GM23338 (cell line): Measurements from ENCODE around the gene SPC24. TPM values are rescaled to one million over a fixed set of nuclear protein-coding genes. Genes with fewer than 3 reads are reported as not detected.

ENCODE experiments used
- ATAC-seq: fragments of 200-7000 bp; cut with Tn5 transposase; 3 replicates; pipeline ENCODE4 v1.9.1; 2020
- DNase-seq: peaks from one replicate; pipeline ENCODE4 v3.0.0-alpha.2; 2015; ENCODE audit warnings: low spot score
- H2AFZ ChIP-seq: fragments of 200-600 bp; sonication (generic); 2 replicates; pipeline ENCODE4 v1.8.0; 2016; ENCODE audit warnings: antibody characterized with exemption, mild to moderate bottlenecking, moderate library complexity
- H3F3A ChIP-seq: fragments of 200-600 bp; sonication (generic); replicated peaks from 2 replicates; pipeline ENCODE4 v1.8.0; 2017; ENCODE audit warnings: antibody characterized with exemption, mixed run types, low read depth
- H3K27ac ChIP-seq: fragments of 200-600 bp; sonication (generic); 2 replicates; pipeline ENCODE4 v1.6.1; 2016; ENCODE audit warnings: low read depth
- H3K27me3 ChIP-seq: fragments of 200-600 bp; sonication (generic); 2 replicates; pipeline ENCODE4 v1.8.0; 2016; ENCODE audit warnings: mild to moderate bottlenecking, mixed run types, moderate library complexity; ENCODE audit not compliant: insufficient read depth
- H3K36me3 ChIP-seq: fragments of 200-600 bp; sonication (generic); 2 replicates; pipeline ENCODE4 v1.8.0; 2016; ENCODE audit warnings: mild to moderate bottlenecking; ENCODE audit not compliant: insufficient read depth
- H3K4me1 ChIP-seq: fragments of 200-600 bp; sonication (generic); 2 replicates; pipeline ENCODE4 v1.8.0; 2016; ENCODE audit warnings: mild to moderate bottlenecking, moderate library complexity; ENCODE audit not compliant: insufficient read depth
- H3K4me2 ChIP-seq: fragments of 200-600 bp; sonication (generic); 2 replicates; pipeline ENCODE4 v1.7.1; 2017; ENCODE audit warnings: mixed run types
- H3K4me3 ChIP-seq: fragments of 200-600 bp; sonication (generic); 2 replicates; pipeline ENCODE4 v1.6.1; 2016; ENCODE audit warnings: mixed run types
- H3K79me2 ChIP-seq: fragments of 200-600 bp; sonication (generic); replicated peaks from 2 replicates; pipeline ENCODE4 v1.8.0; 2017; ENCODE audit warnings: mild to moderate bottlenecking; ENCODE audit not compliant: insufficient read depth
- H3K9me2 ChIP-seq: fragments of 200-600 bp; sonication (generic); 2 replicates; pipeline ENCODE4 v1.8.0; 2017; ENCODE audit not compliant: insufficient read depth
- H4K20me1 ChIP-seq: fragments of 200-600 bp; sonication (generic); replicated peaks from 2 replicates; pipeline ENCODE4 v1.8.0; 2017; ENCODE audit warnings: mild to moderate bottlenecking; ENCODE audit not compliant: insufficient read depth
- H3K27ac Mint-ChIP-seq: 2 replicates; pipeline ENCODE4 v1.8.0; 2020; ENCODE audit warnings: inconsistent platforms, mild to moderate bottlenecking, moderate library complexity, mixed read lengths
- H3K27me3 Mint-ChIP-seq: 3 replicates; pipeline ENCODE4 v1.8.0; 2022; ENCODE audit warnings: low read depth, mild to moderate bottlenecking, moderate library complexity, mixed read lengths, inconsistent platforms; ENCODE audit not compliant: insufficient read depth, poor library complexity
- H3K36me3 Mint-ChIP-seq: 3 replicates; pipeline ENCODE4 v1.8.0; 2021; ENCODE audit warnings: low read depth, mild to moderate bottlenecking, inconsistent platforms, moderate library complexity, mixed read lengths
- H3K4me1 Mint-ChIP-seq: 3 replicates; pipeline ENCODE4 v1.8.0; 2020; ENCODE audit warnings: mild to moderate bottlenecking, inconsistent platforms, mixed read lengths
- H3K4me3 Mint-ChIP-seq: 3 replicates; pipeline ENCODE4 v1.8.0; 2021; ENCODE audit warnings: moderate library complexity, mild to moderate bottlenecking, inconsistent platforms, mixed read lengths
- H3K9me3 Mint-ChIP-seq: 3 replicates; pipeline ENCODE4 v1.8.0; 2020; ENCODE audit warnings: moderate library complexity, mild to moderate bottlenecking, inconsistent platforms, mixed read lengths
- CREB1 ChIP-seq: fragments of 250-450 bp; sonication (Bioruptor Pico); IDR thresholded peaks from 2 replicates; pipeline ENCODE4 v1.5.0; 2020; ENCODE audit warnings: low read depth, mild to moderate bottlenecking, moderate library complexity
- CTCF ChIP-seq, 2 experiments: fragments of 200-600 bp in 1 of 2; sonication (generic) in 1 of 2; conservative IDR thresholded peaks; 2 replicates each; pipeline versions ENCODE4 v1.5.1 to v1.6.1; 2016 to 2017; ENCODE audit warnings: antibody characterized with exemption in 2 of 2, low read depth in 2 of 2, mild to moderate bottlenecking in 2 of 2, moderate library complexity in 1 of 2
- ETS1 ChIP-seq: IDR thresholded peaks from 2 replicates; pipeline ENCODE4 v1.6.1; 2016; ENCODE audit warnings: antibody characterized with exemption
- EZH2 ChIP-seq: fragments of 200-600 bp; sonication (generic); IDR thresholded peaks from one replicate; pipeline ENCODE4 v1.8.0; 2017; ENCODE audit warnings: antibody characterized with exemption, mild to moderate bottlenecking, low read depth; ENCODE audit not compliant: unreplicated experiment
- EZH2phosphoT487 ChIP-seq: fragments of 200-600 bp; sonication (generic); IDR thresholded peaks from one replicate; pipeline ENCODE4 v1.8.1; 2018; ENCODE audit warnings: antibody characterized with exemption; ENCODE audit not compliant: unreplicated experiment
- JUNB ChIP-seq: IDR thresholded peaks from one replicate; pipeline ENCODE4 v1.6.1; 2016; ENCODE audit warnings: antibody characterized with exemption; ENCODE audit not compliant: unreplicated experiment
- NANOG ChIP-seq: IDR thresholded peaks from 2 replicates; pipeline ENCODE4 v1.6.1; 2016; ENCODE audit warnings: antibody characterized with exemption, borderline replicate concordance
- POLR2AphosphoS5 ChIP-seq: IDR thresholded peaks from 2 replicates; pipeline ENCODE4 v1.6.1; 2016; ENCODE audit warnings: antibody characterized with exemption, low read depth
- REST ChIP-seq: IDR thresholded peaks from one replicate; pipeline ENCODE4 v1.6.1; 2018; ENCODE audit warnings: antibody characterized with exemption; ENCODE audit not compliant: unreplicated experiment
- STAT1 ChIP-seq: IDR thresholded peaks from one replicate; pipeline ENCODE4 v1.6.1; 2016; ENCODE audit warnings: antibody characterized with exemption; ENCODE audit not compliant: unreplicated experiment
- ZNF114 ChIP-seq: fragments of 250-450 bp; sonication (Bioruptor Pico); IDR thresholded peaks from 2 replicates; pipeline ENCODE4 v1.5.0; 2020; ENCODE audit warnings: mild to moderate bottlenecking, moderate library complexity
- ZNF331 ChIP-seq: fragments of 250-450 bp; sonication (Bioruptor Pico); IDR thresholded peaks from 2 replicates; pipeline ENCODE4 v1.5.0; 2020; ENCODE audit warnings: low read depth, mild to moderate bottlenecking, moderate library complexity
- ZNF462 ChIP-seq: fragments of 250-450 bp; sonication (Bioruptor Pico); IDR thresholded peaks from 2 replicates; pipeline ENCODE4 v1.5.0; 2020; ENCODE audit warnings: mild to moderate bottlenecking, moderate library complexity
- polyA plus RNA-seq: library from polyadenylated mRNA; unstranded; fragments of >200 nt; fragmentation: Nextera tagmentation; extraction: Ambion mirVana; gene quantifications from 2 replicates; pipeline ENCODE4 v1.2.1, GENCODE V29; 2016
- total RNA-seq: library from RNA; depleted of rRNA; stranded (reverse); fragments of >200 nt; shearing (Covaris generic); gene quantifications from 2 replicates; pipeline ENCODE4 v1.2.3, GENCODE V29; 2014

SPC24 gene
- total and polyA plus RNA-seq, 2 experiments from 2014 or later, result 38.7 to 40.6 TPM

- Histone ChIP-seq H4K20me1 (no peaks in the 10 kb centered on the region; the same call in none of the 2 replicates), H2AFZ (no peak overlapping the region), H3K79me2 (no peaks in the 10 kb centered on the region), H3K27ac (no peak overlapping the region), H3K4me3 (no peak overlapping the region), H3K36me3 (peaks cover 5% of the 10 kb centered on the region; the same call in 1 of the 2 replicates), H3F3A (no peaks in the 10 kb centered on the region), H3K4me1 (no peaks in the 10 kb centered on the region; the same call in 1 of the 2 replicates), H3K9me2 (no peaks in the 10 kb centered on the region), H3K27me3 (no peaks in the 10 kb centered on the region), H3K4me2 (no peak overlapping the region)
- TF ChIP-seq POLR2AphosphoS5, result no peak
- TF ChIP-seq CTCF (conservative IDR thresholded peaks at IDR 0.05; ENCODE audit: low read depth in 2 of 2), result no peak
- no peak for TF ChIP-seq STAT1
- no peak for TF ChIP-seq EZH2phosphoT487
- no peak for TF ChIP-seq CREB1 (CRISPR knock-in tag)
- no peak for TF ChIP-seq NANOG
- TF ChIP-seq ETS1, result no peak
- no peak for TF ChIP-seq EZH2
- TF ChIP-seq ZNF331 (CRISPR knock-in tag), result no peak
- TF ChIP-seq ZNF114 (CRISPR knock-in tag), result no peak
- no peak for TF ChIP-seq ZNF462 (CRISPR knock-in tag)
- no peak for TF ChIP-seq REST
- no peak for TF ChIP-seq JUNB
- ATAC-seq (no peak), DNase-seq (no peak)
- Mint-ChIP-seq H3K4me1 (no peaks in the 10 kb centered on the region), H3K27ac (no peak overlapping the region), H3K36me3 (peaks cover 34% of the 10 kb centered on the region), H3K4me3 (no peak overlapping the region), H3K27me3 (peaks cover 3% of the 10 kb centered on the region), H3K9me3 (no peaks in the 10 kb centered on the region)
Measured at GRCh38 chr19:11175920-11176319, 20.3 kb upstream of the SPC24 start.
